Right lobe of liver (tissue), 4 donors: ENCODE results near the gene LRSAM1.

ENCODE experiments used
- POLR2A ChIP-seq: fragments of 450-650 bp; IDR thresholded peaks from one replicate; pipeline ENCODE4 v1.6.1; 2017; ENCODE audit warnings: antibody characterized with exemption, mild to moderate bottlenecking
- TF ChIP-seq, protein P1 (sequence below), 4 donors: fragments of 200-600 bp in 3 of 4; fragments of 450-650 bp in 1 of 4; IDR thresholded peaks; one replicate each; pipeline versions ENCODE4 v1.5.1 to v1.8.0; 2016 to 2022; ENCODE audit warnings: antibody characterized with exemption in 4 of 4, mild to moderate bottlenecking in 2 of 4
- donor health status: DM: no; HTN: no; CAD: no.
- donor health status: DM: no; HTN: no; CAD: no.
- donor health status: DM: no; HTN: yes; CAD: no.

DNA sequence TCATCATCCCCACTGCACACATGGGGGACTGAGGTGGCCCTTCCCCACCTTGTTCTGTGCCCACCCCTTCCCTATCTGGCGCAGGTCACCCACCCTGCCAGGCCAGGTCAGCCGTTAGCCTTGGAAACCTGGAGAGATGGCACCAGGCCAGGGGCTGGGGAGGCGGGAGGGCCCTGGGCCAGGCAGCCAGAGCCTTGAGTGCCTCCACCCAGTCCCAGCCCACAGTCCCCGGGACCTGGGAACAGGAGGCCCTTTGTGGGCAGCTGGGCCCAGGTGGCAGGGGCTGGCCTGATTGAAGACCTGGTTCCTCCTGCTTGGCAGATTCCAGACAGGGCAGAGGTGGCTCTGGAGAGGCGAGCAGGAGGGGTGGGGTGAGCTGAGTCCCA is 70.6 kb downstream of the LRSAM1 start:
- no peak for TF ChIP-seq POLR2A
- TF ChIP-seq, protein P1, sequence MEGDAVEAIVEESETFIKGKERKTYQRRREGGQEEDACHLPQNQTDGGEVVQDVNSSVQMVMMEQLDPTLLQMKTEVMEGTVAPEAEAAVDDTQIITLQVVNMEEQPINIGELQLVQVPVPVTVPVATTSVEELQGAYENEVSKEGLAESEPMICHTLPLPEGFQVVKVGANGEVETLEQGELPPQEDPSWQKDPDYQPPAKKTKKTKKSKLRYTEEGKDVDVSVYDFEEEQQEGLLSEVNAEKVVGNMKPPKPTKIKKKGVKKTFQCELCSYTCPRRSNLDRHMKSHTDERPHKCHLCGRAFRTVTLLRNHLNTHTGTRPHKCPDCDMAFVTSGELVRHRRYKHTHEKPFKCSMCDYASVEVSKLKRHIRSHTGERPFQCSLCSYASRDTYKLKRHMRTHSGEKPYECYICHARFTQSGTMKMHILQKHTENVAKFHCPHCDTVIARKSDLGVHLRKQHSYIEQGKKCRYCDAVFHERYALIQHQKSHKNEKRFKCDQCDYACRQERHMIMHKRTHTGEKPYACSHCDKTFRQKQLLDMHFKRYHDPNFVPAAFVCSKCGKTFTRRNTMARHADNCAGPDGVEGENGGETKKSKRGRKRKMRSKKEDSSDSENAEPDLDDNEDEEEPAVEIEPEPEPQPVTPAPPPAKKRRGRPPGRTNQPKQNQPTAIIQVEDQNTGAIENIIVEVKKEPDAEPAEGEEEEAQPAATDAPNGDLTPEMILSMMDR (IDR thresholded peaks at IDR 0.05), result no peak
